ENCODE data around the gene MRGPRF.

MRGPRF gene

DNA sequence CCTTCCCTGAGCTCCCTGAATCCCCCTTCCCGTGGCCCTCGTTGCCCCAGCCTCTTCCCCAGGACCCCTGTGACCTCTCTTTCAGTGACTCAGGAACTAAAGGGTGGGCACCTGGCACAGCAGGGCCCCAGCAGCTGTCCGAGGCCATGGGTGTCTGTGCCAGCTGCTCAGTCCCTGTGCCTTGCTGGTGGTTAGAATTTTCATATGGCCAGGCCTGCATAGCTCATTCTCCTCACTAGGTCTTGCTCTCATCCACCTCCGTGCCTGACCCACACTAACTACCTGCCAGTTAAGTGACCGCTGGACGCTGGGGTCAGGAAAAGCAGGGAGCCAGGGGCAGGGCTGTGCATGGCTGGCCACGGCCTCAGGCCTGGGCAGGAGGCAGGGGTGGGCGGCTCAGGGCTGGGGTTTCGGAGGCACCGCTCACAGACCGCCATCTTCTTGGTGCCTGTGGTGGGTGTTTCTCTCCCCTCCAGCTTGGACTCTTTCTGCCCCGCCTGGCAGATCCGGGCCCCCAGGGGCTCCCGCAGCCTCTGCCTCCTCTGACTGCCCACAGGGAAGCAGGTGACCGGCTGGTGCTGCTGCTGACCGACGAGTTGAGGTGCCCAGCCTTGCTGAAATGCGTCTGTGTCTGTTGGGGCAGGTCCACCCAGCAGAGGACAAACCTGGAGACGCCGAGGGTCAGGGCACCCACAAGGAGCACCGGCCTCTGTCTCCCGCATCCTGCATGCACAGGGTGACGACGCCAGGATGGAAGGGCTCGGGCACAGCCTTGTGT, 52.6 kb downstream of the MRGPRF start:
- DNase-seq, result no peak

DNA sequence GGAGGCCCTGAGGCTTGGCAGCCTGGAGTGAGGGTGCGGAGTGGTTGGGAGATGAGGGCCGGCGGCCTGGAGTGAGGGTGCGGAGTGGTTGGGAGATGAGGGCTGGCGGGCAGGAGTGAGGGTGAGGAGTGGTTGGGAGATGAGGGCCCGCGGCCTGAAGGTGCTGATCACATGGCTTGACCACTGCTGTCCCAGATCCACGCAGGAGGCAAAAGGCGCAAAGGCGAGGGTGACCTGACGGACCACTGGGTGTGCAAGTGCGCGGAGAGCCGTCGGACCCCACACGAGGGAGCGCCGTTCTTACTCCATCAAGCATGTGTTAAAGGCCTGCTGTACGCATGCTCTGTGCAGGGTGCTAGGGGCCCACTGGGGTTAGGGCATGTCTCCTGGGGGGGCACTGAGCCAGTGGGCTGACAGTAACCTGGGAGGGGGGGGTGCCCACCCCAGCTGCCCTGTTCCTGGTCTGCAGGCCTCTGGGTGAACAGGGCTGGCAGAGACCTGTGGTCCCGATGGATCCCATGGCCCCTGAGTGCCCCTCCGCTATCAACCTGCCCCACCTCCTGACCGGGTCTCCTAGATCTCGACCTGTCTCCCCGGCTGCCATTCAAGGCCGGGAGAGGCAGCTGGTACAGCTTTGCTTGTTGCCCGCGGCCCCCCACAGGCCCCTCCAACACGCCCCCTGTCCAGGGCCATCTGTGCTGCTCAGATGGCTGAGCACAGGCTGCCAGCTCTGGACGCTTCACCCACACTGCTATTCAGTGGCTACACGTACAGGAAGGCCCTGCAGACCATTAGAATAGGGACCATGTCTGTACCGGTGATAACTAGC, 53.4 kb downstream of the MRGPRF start:
- peak in 1 of 2 experiments; percentile 83 for DNase-seq

DNA sequence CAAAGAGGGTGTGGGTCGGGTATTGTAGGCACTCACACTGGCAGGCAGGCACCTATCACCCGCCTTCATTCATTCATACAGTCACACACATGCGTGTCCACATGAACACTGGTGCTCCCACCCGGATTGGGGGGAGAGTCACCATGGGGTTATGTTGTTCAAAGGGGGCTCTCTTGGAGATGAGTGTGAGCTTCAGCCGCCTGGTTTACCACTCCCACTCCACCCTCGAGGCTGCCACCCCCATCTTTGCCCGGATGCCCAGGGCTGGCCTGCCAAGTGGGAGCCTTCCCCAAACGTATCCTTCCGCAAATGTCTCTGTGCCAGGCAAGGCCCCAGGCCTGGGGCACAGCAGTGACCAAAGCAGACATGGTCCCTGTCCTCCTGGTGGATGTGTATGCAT, 54.8 kb downstream of the MRGPRF start:
- DNase-seq, result no peak

DNA sequence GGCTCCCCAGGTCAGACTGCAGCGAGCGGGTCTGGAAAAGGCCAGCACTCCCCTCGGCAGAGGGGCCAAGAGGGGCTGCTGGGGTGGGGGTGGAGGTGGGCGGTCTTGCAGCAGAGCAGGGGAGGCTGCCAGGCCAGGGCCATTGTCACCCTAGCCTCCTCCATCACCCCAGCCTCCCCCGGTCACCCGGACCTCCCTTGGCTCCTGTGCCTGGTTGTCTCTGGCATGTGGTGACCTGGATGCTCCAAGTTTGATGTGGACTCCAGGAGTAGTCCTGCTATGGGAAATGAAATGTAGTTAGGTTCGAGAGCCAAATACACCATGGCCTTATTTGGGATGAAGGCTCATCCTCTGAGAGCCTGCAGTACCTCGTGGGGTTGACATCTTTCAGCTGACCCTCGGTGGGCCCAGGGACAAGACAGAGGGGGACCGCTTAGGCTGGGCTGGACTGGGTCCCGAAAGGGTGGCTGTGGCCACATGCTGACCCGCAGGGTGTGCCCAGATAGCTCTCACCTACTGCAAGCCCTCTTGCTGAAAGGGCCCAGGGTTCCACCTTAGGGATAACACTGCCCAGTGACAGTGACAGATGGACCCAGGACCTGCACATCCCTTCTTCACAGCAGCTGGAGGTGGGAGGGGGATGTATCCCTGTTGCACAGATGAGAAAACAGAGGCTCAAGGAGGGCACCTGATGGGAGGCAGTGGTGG, 56.3 kb downstream of the MRGPRF start:
- DNase-seq, result no peak

DNA sequence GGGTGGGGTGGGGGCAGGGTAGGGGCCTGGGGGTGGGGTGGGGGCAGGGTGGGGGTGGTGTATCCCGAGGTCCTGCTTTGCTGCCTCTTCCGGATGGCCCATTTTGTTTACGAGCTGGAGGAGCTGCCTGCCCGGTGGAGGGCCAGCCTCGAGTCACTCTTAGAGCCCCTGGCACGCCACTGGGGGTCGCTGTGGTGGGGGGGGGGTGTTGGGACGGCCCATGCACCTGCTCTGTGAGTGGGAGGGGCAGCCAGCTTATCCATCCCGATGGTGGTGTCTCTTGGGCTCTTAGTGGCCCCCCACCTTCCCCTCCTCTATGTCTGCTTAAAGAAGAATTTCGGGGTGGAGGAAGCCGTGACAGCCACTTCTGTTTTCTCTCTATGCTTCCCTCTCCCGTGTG, 56.9 kb downstream of the MRGPRF start:
- no peak for DNase-seq

DNA sequence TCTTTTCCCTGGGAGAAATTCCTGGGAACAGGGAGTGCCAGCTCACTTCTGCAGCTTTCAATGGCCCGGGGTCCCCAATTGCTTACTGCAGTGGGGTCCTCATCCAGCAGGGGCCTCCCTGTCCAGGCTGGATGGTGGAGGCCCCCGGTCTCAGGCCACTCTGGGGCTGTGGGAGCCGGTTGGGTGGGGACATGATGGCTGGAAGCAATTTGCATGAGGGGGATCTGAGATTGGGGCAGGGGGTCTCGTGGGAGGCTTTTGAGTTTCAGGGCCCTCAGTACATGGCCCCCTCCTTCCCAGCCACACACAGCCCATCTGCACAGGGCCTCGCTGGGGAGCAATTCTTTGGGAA, 57.5 kb downstream of the MRGPRF start:
- no peak for DNase-seq

DNA sequence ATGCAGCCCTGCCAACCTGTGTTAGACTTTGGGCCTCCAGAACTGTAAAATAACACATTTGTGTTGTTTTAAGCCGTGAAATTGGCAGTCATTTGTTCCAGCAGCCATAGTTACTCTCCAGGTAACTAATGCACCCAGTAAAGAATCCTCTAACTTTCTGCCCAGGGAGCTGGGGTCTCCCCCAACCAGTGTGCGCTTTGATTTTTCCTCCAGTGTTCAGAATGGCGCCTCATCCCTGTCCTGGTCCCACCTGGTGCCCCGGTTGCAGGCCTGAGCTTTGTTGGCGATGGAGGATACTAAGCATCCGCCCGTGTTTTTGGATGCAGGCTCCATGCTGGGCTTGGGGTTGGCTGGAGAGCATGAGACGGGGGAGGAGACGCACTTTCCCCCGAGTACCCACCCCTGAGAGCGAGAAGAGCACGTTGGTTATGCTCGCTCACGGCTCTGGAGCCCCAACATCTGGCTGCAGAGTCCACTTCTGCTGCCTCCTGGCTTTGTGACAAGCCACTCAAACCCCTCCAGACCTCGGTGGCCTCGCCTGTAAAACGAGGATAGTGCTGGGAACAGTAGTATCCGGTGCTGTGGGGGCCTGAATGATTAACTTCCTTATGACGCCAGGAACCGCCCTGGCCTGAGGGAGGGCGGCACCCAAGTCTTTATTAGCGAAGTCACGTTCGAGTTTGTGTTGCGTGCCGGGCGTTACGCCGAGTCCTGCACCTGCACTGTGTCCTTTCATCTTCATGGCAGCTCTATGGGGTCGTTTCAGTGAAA, 58.0 kb downstream of the MRGPRF start:
- no peak for DNase-seq
